HG03520 (cell line): ENCODE data around the gene PTPN4.

Experiments
- ATAC-seq: cut with Tn5 transposase; IDR thresholded peaks from one replicate; pipeline ENCODE4 v1.9.1; 2021; ENCODE audit warnings: mild to moderate bottlenecking, moderate library complexity; ENCODE audit not compliant: unreplicated experiment

The PTPN4 gene

DNA sequence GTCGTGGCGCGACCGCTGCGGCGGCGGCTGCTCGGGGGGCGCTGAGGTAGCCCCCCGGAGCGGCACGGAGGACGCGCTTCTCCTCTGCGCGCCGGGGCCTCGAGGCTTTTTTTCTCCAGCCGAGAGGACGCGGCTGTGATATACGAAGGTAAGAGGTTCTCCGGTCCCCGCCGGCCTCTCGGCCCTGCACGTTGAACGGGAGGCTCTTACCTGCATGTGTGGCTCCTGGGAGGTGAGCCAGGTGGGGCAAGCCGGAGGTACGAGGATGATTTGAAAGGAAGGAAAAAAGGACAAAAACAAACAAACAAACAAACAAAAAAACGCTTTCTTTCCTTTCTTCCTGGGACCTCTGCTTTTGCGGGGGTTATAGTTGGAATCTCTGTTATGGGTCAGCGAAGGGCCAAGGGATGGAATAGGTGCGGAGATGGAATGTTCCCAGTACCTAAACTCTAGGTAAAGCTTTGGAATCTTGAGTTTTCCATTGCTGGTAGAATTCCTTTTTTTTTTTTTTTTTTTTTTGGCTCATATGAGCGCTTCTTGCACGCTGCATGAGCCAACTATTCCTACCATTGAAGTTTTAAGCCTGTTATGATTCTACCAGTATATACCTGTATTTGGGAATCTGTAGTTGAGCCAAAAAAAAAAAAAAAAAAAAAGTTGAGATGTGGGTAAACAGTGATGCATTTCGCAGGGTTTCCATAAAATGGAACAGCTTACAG, 674 bp downstream of the PTPN4 start:
- no peak for ATAC-seq

DNA sequence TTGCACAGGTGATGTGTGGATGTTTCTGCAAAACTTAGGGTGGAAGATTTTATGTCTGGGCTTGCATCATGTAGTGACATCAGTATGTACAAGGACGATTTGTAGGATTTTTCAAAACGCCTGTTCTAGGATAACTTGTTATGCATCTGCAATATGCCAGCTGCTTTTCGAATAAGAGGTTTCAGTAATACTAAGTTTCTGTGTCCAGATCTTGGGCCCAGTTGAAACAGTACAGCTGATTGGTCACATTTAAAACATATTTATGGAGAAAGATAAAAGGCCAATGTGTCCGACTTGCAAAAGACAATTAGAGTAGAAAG, 1.2 kb downstream of the PTPN4 start:
- ATAC-seq, result no peak

DNA sequence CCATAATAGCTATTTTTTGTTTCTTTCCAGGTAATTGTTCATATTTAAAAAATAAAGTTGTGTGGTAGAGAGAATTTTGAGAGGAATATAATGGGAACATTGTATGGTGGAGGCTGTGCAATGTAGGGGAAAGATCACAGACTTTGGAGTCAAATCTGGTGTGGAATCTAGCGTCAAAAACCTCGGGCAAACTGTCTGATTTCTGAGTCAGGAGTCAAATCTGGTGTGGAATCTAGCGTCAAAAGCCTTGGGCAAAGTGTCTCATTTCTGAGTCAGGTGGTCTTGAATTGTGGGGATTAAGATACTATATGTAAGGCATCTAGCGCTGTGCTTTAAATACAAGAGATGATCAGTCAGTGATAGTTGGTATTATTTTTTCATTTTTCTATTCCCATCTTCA, 5.1 kb downstream of the PTPN4 start:
- no peak for ATAC-seq

DNA sequence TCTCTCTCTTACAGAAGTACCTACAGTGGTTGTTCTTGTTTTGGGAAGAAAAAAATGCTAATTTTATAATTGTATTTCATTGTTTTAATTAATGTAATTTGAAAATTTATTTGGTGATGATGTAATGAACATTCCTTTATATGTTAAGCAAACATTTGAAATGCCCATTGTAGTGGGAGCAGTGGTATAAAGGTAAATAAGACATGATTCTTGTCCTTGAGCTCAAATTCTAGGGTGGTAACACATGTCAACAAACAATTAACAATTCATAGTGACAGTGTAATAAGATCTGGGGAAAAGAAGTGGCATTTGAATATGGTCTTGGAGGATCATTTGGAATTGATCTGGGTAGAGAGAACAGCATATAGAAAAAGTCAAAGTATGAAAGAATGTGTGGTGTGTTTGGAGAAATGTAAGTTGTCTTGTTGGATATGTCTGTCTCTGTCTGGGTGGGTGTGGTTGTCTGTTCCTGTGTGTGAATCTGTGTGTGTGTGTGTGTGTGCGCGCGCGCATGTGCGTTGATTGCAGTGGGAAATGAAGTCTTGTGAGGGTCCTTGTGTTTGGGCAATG, 5.8 kb downstream of the PTPN4 start:
- ATAC-seq, result no peak

GRCh38 chr2:119766944-119767343, 7.2 kb downstream of the PTPN4 start:
- no peak for ATAC-seq

- ATAC-seq, result no peak
These were observed 9.0 kb downstream of the PTPN4 start for GRCh38 chr2:119768742-119769141.

DNA sequence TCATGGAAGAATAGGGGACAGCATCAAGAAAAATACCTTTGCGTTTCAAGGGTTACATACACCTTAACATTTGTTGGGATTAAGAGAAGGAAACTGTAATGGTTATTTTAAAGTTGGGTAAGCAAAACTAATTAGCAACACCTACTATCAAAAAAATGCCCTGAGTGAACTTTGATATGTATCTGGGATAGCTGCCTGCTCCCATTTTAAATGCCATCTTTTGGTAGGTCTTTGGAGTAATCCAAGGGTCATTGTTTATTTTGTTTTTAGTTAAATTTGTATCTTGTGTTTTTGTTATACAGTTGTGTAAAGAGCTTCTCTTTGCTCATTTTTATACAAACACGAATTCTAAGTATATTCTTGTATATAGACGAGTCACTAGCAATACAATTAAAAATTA, 9.9 kb downstream of the PTPN4 start:
- no peak for ATAC-seq

DNA sequence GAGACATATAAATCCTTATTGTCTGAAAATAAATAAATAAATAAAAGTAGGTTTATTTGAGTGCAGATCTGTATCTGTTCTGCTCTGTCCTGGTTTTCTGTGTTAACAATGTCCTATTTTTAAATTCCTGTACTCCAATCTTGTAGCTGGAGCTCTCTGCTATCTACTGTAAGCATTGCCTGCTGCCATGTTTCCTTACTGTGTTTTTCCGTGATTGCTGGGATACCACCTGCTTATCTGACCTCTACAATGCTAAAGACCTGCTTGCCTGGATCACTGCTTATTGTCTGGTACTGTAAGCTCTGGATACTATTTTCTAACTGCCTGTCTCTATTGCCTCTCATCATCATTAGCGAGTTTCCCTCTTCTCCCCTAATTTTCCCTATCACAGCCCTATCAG, 11.6 kb downstream of the PTPN4 start:
- ATAC-seq, result no peak

DNA sequence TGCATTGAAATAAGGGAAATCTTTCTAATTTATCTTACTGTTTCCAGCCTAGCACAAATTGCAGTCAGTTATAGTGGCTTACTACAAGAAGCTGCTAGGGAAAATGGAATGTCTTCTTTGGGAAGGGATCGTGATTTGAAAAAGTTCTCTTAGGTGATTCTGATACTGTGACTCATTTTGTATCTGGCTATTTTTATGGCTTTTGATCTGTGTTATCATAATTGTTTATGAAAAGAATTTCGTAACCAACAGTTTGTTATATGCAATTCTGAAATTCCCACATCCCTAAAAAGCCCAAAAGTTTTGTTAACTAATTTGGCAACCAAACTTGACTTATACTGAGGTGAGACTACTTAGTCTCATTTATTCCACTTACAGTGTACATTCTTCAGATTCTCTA, 12.4 kb downstream of the PTPN4 start:
- ATAC-seq, result no peak

- no peak for ATAC-seq
These were observed 13.0 kb downstream of the PTPN4 start for GRCh38 chr2:119772767-119773166.

DNA sequence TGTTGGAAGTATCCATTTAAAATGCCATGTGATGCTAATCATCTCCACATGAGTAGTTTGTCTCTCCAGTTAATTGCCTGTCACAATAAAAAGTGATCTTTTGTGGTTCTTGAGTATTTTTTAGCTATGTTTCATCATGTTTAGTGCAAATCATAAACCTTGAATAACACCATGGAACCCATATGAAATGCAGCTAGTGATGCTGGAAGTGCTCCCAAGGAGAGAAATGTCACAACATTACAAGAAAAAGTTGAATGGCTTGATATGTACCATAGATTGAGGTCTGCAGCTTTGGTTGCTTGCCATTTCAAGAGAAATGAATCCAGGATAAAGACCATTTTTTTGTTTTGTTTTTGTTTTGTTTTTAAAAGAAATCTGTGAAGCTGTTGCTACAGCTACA, 14.3 kb downstream of the PTPN4 start:
- ATAC-seq, result no peak

- ATAC-seq, result no peak
These were observed 15.4 kb downstream of the PTPN4 start for GRCh38 chr2:119775102-119775501.

- ATAC-seq, result no peak
These were observed 22.7 kb downstream of the PTPN4 start for GRCh38 chr2:119782308-119783027.

DNA sequence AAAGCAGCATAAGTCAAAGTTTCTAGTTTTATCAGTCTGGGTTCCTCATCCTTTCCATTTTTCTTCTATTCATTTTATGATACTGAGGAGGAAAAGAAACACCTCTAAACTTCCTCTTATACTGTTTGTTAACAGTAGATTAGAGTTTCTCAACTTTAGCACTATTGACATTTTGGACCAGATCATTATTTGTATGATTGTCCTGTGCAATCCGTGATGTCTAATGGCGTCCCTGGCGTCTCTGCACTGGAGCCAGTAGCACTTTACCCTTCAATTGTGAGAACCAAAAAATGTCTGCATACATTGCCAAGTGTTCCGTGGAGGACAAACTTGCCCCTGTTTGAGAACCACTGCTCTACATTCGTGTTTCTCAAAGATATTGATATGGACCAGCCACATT, 25.2 kb downstream of the PTPN4 start:
- ATAC-seq, result no peak

DNA sequence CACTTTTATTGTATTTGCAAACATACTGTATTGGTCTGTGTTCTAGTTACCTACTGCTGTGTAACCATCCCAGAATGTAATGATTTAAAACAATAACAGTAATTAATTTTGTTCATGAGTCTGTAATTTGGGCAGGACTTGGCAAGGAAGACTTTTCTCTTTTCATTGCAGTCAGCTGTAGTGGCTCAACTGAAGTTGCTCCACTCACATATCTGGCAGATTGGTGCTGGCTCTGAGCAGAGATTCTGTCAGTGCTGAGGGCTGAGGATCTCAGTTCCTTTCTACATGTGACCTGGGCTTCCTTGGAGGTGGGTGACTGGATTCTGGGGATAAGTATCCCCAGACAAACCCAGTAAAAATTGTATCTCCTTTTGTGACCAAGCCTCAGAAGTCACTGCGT, 26.6 kb downstream of the PTPN4 start:
- ATAC-seq, result no peak

- no peak for ATAC-seq
These were observed 29.0 kb downstream of the PTPN4 start for GRCh38 chr2:119788752-119789151.

- ATAC-seq, result no peak
These were observed 30.7 kb downstream of the PTPN4 start for GRCh38 chr2:119790466-119790865.

DNA sequence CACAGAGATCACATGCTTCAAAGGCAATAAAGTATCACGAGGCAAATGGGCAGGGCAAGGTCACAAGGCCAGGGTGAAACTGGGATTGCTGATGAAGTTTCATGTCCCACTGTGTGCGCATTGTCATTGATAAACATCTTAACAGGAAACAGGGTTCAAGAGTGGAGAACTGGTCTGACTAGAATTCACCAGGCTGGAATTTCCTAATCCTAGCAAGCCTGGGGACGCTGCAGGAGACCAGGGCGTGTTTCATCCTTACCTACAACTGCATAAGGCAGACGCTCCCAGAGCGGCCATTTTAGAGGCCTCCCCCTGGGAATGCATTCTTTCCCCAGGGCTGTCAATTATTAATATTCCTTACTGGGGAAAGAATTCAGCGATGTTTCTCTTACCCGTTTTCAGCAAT, 33.2 kb downstream of the PTPN4 start:
- ATAC-seq, result no peak

- ATAC-seq, result no peak
These were observed 34.5 kb downstream of the PTPN4 start for GRCh38 chr2:119794237-119794636.

DNA sequence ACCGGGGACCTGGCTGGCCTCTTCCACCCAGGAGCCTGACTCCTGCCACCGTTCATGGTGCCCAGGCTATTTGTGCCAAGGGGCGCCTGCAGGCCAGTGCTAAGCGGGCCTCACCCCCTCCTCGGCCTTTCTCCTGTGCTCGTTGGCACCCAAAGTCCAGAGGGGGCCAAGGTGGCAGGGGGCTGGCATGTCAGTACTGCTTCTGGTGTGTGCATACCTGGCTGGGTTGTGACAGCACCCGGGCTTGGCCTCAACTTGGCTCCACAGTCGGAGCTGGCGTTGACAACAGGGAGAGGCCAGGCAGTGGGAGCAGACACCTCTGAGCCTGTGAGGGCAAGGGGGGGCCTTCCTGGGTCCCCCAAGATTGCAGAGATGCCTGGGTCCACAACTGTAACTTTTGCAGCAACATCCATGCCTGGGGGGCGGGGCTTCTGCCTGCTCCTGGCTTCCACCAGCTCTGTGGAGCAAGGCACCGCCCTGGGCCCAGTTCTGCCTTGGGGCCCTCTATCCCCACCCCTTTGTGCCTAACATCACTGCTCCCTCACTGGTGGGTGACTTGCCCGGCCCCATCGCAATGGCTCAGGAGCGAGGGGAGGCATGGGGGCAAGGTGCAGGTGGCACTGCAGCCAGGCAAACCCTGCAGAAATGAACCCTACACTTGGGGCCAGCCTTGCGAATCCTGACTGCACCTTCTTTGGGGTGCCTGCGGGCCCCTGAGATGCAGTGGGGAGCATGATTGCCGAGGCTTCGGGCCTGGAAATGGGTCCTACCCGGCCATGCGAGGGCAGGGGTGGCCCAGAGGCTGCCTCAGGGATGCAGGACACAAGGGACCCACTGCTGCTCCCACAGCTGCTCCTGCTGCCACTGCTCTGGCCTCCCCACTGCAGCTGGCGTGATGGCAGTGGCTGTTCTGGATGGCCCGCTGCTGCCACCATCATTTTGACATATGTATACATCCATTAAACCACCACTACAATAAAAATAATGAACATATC, 35.9 kb downstream of the PTPN4 start:
- ATAC-seq, result no peak

GRCh38 chr2:119800376-119800902, 40.7 kb downstream of the PTPN4 start:
- no peak for ATAC-seq
